H9 (cell line): ENCODE measurements around the gene PDZK1. TPM values are rescaled to one million over a fixed set of nuclear protein-coding genes. Genes with fewer than 3 reads are reported as not detected.
"Not testable (repeated sequence)": the region's sequence is repeated elsewhere in the genome, so short reads cannot be mapped to it uniquely, and the experiment has no call there.

ENCODE experiments used
- DNase-seq: peaks from one replicate; pipeline ENCODE4 v3.0.0-alpha.2; 2017
- H2AFZ ChIP-seq: one replicate; pipeline ENCODE4 v1.6.1; 2013; ENCODE audit warnings: mild to moderate bottlenecking, low read length, control low read depth, moderate library complexity
- H2AK5ac ChIP-seq: 2 replicates; pipeline ENCODE4 v1.6.1; 2013; ENCODE audit warnings: low read length, control low read depth, mixed read lengths; ENCODE audit not compliant: insufficient read length
- H2BK120ac ChIP-seq: one replicate; pipeline ENCODE4 v1.6.1; 2013; ENCODE audit warnings: low read depth, mild to moderate bottlenecking, low read length, control low read depth, inconsistent platforms; ENCODE audit not compliant: poor library complexity, severe bottlenecking
- H2BK12ac ChIP-seq: 2 replicates; pipeline ENCODE4 v1.6.1; 2013; ENCODE audit warnings: low read length, control low read depth, mixed read lengths, low read depth; ENCODE audit not compliant: insufficient read length
- H2BK15ac ChIP-seq: 2 replicates; pipeline ENCODE4 v1.6.1; 2013; ENCODE audit warnings: low read depth, low read length, control low read depth
- H2BK20ac ChIP-seq: one replicate; pipeline ENCODE4 v1.6.1; 2013; ENCODE audit warnings: low read depth, mild to moderate bottlenecking, low read length, control low read depth, inconsistent platforms; ENCODE audit not compliant: poor library complexity, severe bottlenecking
- H2BK5ac ChIP-seq: 2 replicates; pipeline ENCODE4 v1.6.1; 2013; ENCODE audit warnings: low read length, control low read depth, mixed read lengths; ENCODE audit not compliant: insufficient read length
- H3K14ac ChIP-seq: 2 replicates; pipeline ENCODE4 v1.6.1; 2013; ENCODE audit warnings: low read length, control low read depth; ENCODE audit not compliant: insufficient read depth
- H3K18ac ChIP-seq: 2 replicates; pipeline ENCODE4 v1.6.1; 2013; ENCODE audit warnings: low read depth, mild to moderate bottlenecking, mixed read lengths, low read length, control low read depth; ENCODE audit not compliant: insufficient read length
- H3K23ac ChIP-seq: 2 replicates; pipeline ENCODE4 v1.6.1; 2013; ENCODE audit warnings: low read length, control low read depth, mixed read lengths, low read depth; ENCODE audit not compliant: insufficient read length
- H3K23me2 ChIP-seq: 2 replicates; pipeline ENCODE4 v1.6.1; 2013; ENCODE audit warnings: low read depth, mild to moderate bottlenecking, mixed read lengths, low read length, control low read depth; ENCODE audit not compliant: insufficient read length, poor library complexity, severe bottlenecking
- H3K27ac ChIP-seq: 2 replicates; pipeline ENCODE4 v1.5.1; 2013; ENCODE audit warnings: low read length, control low read depth, mixed read lengths, low read depth; ENCODE audit not compliant: insufficient read length
- H3K27me3 ChIP-seq: 2 replicates; pipeline ENCODE4 v1.6.1; 2013; ENCODE audit warnings: low read length, control low read depth, inconsistent platforms; ENCODE audit not compliant: insufficient read depth
- H3K4ac ChIP-seq: 2 replicates; pipeline ENCODE4 v1.6.1; 2013; ENCODE audit warnings: low read depth, mild to moderate bottlenecking, control low read depth, inconsistent platforms, low read length, moderate library complexity
- H3K4me1 ChIP-seq: 2 replicates; pipeline ENCODE4 v1.6.1; 2013; ENCODE audit warnings: low read length, control low read depth, inconsistent platforms; ENCODE audit not compliant: insufficient read depth
- H3K4me2 ChIP-seq: 2 replicates; pipeline ENCODE4 v1.6.1; 2013; ENCODE audit warnings: low read length, control low read depth, mixed read lengths; ENCODE audit not compliant: insufficient read length, insufficient read depth
- H3K56ac ChIP-seq: 2 replicates; pipeline ENCODE4 v1.6.1; 2013; ENCODE audit warnings: low read depth, mild to moderate bottlenecking, mixed read lengths, low read length, control low read depth; ENCODE audit not compliant: insufficient read length
- H3K79me1 ChIP-seq: 2 replicates; pipeline ENCODE4 v1.6.1; 2013; ENCODE audit warnings: low read depth, mild to moderate bottlenecking, moderate library complexity, low read length, control low read depth, inconsistent platforms; ENCODE audit not compliant: insufficient read depth, poor library complexity, severe bottlenecking
- H3K79me2 ChIP-seq: 2 replicates; pipeline ENCODE4 v1.6.1; 2013; ENCODE audit warnings: low read length, control low read depth, inconsistent platforms; ENCODE audit not compliant: insufficient read depth
- H3K9ac ChIP-seq: 2 replicates; pipeline ENCODE4 v1.6.1; 2013; ENCODE audit warnings: low read length, control low read depth, mixed read lengths; ENCODE audit not compliant: insufficient read length; ENCODE audit errors: extremely low read depth
- H3K9me3 ChIP-seq: one replicate; pipeline ENCODE4 v1.6.1; 2013; ENCODE audit warnings: low read depth, low read length, inconsistent platforms; ENCODE audit not compliant: control insufficient read depth
- H3T11ph ChIP-seq: one replicate; pipeline ENCODE4 v1.6.1; 2013; ENCODE audit warnings: mild to moderate bottlenecking, low read length, control low read depth, inconsistent platforms
- H4K20me1 ChIP-seq: one replicate; pipeline ENCODE4 v1.6.1; 2013; ENCODE audit not compliant: control insufficient read depth, insufficient read length, insufficient read depth
- H4K5ac ChIP-seq: 2 replicates; pipeline ENCODE4 v1.6.1; 2013; ENCODE audit warnings: low read depth, mild to moderate bottlenecking, mixed read lengths, low read length, control low read depth; ENCODE audit not compliant: insufficient read length
- H4K8ac ChIP-seq: replicated peaks from 2 replicates; pipeline ENCODE4 v1.6.1; 2013; ENCODE audit warnings: low read length, control low read depth, mixed read lengths, low read depth; ENCODE audit not compliant: insufficient read length
- H4K91ac ChIP-seq: 2 replicates; pipeline ENCODE4 v1.6.1; 2013; ENCODE audit warnings: low read depth, mild to moderate bottlenecking, moderate library complexity, mixed read lengths, low read length, control low read depth; ENCODE audit not compliant: insufficient read length
- H3K27ac Mint-ChIP-seq, 3 experiments: 2 replicates in 2 of 3; 3 replicates in 1 of 3; pipeline ENCODE4 v1.8.0; 2020 to 2021; ENCODE audit warnings: mixed read lengths in 3 of 3, mild to moderate bottlenecking in 1 of 3, moderate library complexity in 1 of 3
- H3K27me3 Mint-ChIP-seq: 2 replicates; pipeline ENCODE4 v1.8.0; 2021; ENCODE audit warnings: low read depth, mild to moderate bottlenecking, moderate library complexity, mixed read lengths
- H3K36me3 Mint-ChIP-seq, 3 experiments: 2 replicates in 2 of 3; 3 replicates in 1 of 3; pipeline ENCODE4 v1.8.0; 2020 to 2021; ENCODE audit warnings: low read depth in 3 of 3, mixed read lengths in 3 of 3; ENCODE audit not compliant: insufficient read depth in 1 of 3
- H3K4me1 Mint-ChIP-seq, 2 experiments: 2 replicates each; pipeline ENCODE4 v1.8.0; 2020; ENCODE audit warnings: mixed read lengths in 2 of 2
- H3K4me3 Mint-ChIP-seq, 2 experiments: 2 replicates in 1 of 2; 3 replicates in 1 of 2; pipeline ENCODE4 v1.8.0; 2020 to 2021; ENCODE audit warnings: mild to moderate bottlenecking in 2 of 2, mixed read lengths in 2 of 2, moderate library complexity in 1 of 2
- H3K9me3 Mint-ChIP-seq, 2 experiments: 2 replicates in 1 of 2; 3 replicates in 1 of 2; pipeline ENCODE4 v1.8.0; 2020; ENCODE audit warnings: mild to moderate bottlenecking in 2 of 2, mixed read lengths in 2 of 2, moderate library complexity in 1 of 2
- WGBS: extraction: QIAGEN DNeasy Blood & Tissue Kit; methylation state at CpG from one replicate; pipeline ENCODE4 v1.1.7; 2013; ENCODE audit warnings: missing lambda C conversion rate, low lambda C conversion rate, mixed read lengths; ENCODE audit not compliant: insufficient read length; ENCODE audit errors: extremely low coverage; 5-methylcytosine and 5-hydroxymethylcytosine counted together
- total RNA-seq: library from RNA; stranded (reverse); gene quantifications from 2 replicates; pipeline ENCODE4 v1.2.1, GENCODE V29; 2021

The PDZK1 gene
- total RNA-seq, 1 experiment from 2014 or later = not detected

DNA sequence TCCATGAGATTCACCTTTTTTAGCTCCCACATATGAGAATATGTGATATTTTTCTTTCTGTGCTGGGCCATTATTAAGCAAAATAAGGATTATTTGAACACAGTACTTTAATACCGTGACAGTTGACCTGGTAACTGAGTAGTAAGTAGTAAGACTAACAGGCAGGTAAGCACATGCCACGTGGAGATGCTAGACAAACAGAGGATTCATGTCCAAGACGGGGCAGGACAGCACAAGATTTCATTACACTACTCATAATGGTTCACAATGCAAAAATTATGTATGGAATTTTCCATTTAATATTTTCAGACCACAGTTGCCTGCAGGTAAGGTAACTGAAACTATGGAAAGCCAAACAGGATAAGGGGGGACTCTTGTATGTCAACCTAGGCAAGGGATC is 22.3 kb downstream of the PDZK1 start:
- H2AK5ac ChIP-seq, H4K91ac ChIP-seq, H2BK12ac ChIP-seq, H3K36me3 Mint-ChIP-seq, H3K4me3 Mint-ChIP-seq, H3K18ac ChIP-seq, H2BK5ac ChIP-seq, H3K9ac ChIP-seq, H3K27ac Mint-ChIP-seq, H3K79me1 ChIP-seq, H3K4me1 Mint-ChIP-seq, H3K27me3 ChIP-seq, H3K14ac ChIP-seq, H2AFZ ChIP-seq, H4K20me1 ChIP-seq, H4K8ac ChIP-seq, H3K9me3 Mint-ChIP-seq, H3K79me2 ChIP-seq, H3K23ac ChIP-seq, H4K5ac ChIP-seq, H2BK15ac ChIP-seq, H3K4ac ChIP-seq, H3K4me2 ChIP-seq, H2BK120ac ChIP-seq, H3K27ac ChIP-seq, H3K9me3 ChIP-seq, H3K4me1 ChIP-seq, H3K23me2 ChIP-seq, H2BK20ac ChIP-seq, DNase-seq, H3T11ph ChIP-seq, H3K56ac ChIP-seq, H3K27me3 Mint-ChIP-seq: not testable (repeated sequence)
- no CpG with 5 or more reads among the region's 3 CpGs for WGBS

- H3K4me1 ChIP-seq, H3K9me3 ChIP-seq, H3K14ac ChIP-seq, H3K18ac ChIP-seq, H3K9me3 Mint-ChIP-seq, H2BK120ac ChIP-seq, H3K27me3 ChIP-seq, H3K4me1 Mint-ChIP-seq, H3K23ac ChIP-seq, H3K4me2 ChIP-seq, H4K20me1 ChIP-seq, H3K56ac ChIP-seq, H3K79me1 ChIP-seq, H3T11ph ChIP-seq, H2BK5ac ChIP-seq, H3K27ac ChIP-seq, H3K23me2 ChIP-seq, H3K9ac ChIP-seq, H2BK12ac ChIP-seq, H3K4me3 Mint-ChIP-seq, H2BK15ac ChIP-seq, DNase-seq, H2AFZ ChIP-seq, H2AK5ac ChIP-seq, H3K27me3 Mint-ChIP-seq, H3K36me3 Mint-ChIP-seq, H4K91ac ChIP-seq, H3K27ac Mint-ChIP-seq, H4K5ac ChIP-seq, H4K8ac ChIP-seq, H3K79me2 ChIP-seq, H2BK20ac ChIP-seq, H3K4ac ChIP-seq: not testable (repeated sequence)
- WGBS = no CpG with 5 or more reads among the region's 1 CpG
These were observed 34.0 kb downstream of the PDZK1 start for GRCh38 chr1:145673217-145673616.
